ENCODE measurements around the gene PLEKHA4. TPM values are rescaled to one million over a fixed set of nuclear protein-coding genes. Genes with fewer than 3 reads are reported as not detected.

The PLEKHA4 gene
- total and polyA plus RNA-seq, 9 of the 15 experiments (the other 6 are each of a cell fraction or from before 2014, with no cell fraction given), result 0.07 to 30.8 (median 11.4) TPM

GRCh38 chr19:48807590-48808308, 60.7 kb downstream of the PLEKHA4 start:
- Histone ChIP-seq H3K27me3 (ENCODE audit: control insufficient read depth in 2 of 2, insufficient read depth in 2 of 2, low read length in 2 of 2) (no peaks in the 10 kb centered on the region), H3K4me2 (ENCODE audit: insufficient read depth, low read length) (peak overlapping the region; percentile 39), H3K9ac (ENCODE audit: insufficient read depth in 1 of 2, low read depth in 2 of 2, low read length in 2 of 2) (peak overlapping the region in 1 of 2 experiments; percentile 86; a peak in 2 of 4 replicates), H3K36me3 (ENCODE audit: control insufficient read depth, insufficient read depth, low read length) (peaks cover 35% of the 10 kb centered on the region; the same call in 1 of the 3 replicates), H2AFZ (ENCODE audit: low read depth, low read length) (no peak overlapping the region), H3K9me3 (replicated peaks; ENCODE audit: control insufficient read depth, insufficient read depth, low read depth, low read length) (no peaks in the 10 kb centered on the region), H3K9me1 (ENCODE audit: control insufficient read depth, insufficient read depth, low read length) (peaks cover 3% of the 10 kb centered on the region), H3K79me2 (ENCODE audit: control insufficient read depth, insufficient read depth, low read length) (peaks cover 53% of the 10 kb centered on the region), H3K27ac (ENCODE audit: extremely low read depth, low read depth, low read length) (peak overlapping the region; percentile 72; the same call in 2 of the 3 replicates), H3K4me3 (no peak overlapping the region), H3K4me1 (replicated peaks in 1 of 2; ENCODE audit: control insufficient read depth in 2 of 2, insufficient read depth in 2 of 2, low read length in 2 of 2) (peaks cover 28 to 57% of the 10 kb centered on the region in 2 experiments), H4K20me1 (replicated peaks; ENCODE audit: control insufficient read depth, insufficient read depth, low read length) (0 out of 2 replicates have a peak, but pooled peaks cover 3% of the 10 kb centered on the region)
- intact Hi-C loops (cut with micrococcal nuclease) (no loop called here), in situ Hi-C loops (cut with MboI) (no loop called here)
- ChIA-PET POLR2A (interaction anchor here (0.6 to 2.1 kb wide), 7 partner anchors 8 to 218 kb away, joined by 3 to 14 read pairs (median 4); partner anchors contain the start of gene FTL), CTCF (ENCODE audit: low intra/inter-chr PET ratio) (interaction anchor here (0.6 to 0.7 kb wide), 2 partner anchors 20 to 28 kb away, joined by 3 read pairs; no protein-coding TSS in a partner anchor)
- 68% methylated on average over 13 of the region's 13 CpGs for WGBS (ENCODE audit: insufficient coverage, low coverage, missing lambda C conversion rate)
- DNase-seq (ENCODE audit: extremely low read depth in 1 of 4, low spot score in 3 of 4), result peak; percentile 30 to 61 (median 38)
- FAIRE-seq, result no peak
- no TSS peak for BruUV-seq (replicated peaks)
- no peak for ATAC-seq
- TF ChIP-seq ZNF696 (CRISPR knock-in tag; conservative IDR thresholded peaks at IDR 0.05) (no peak), FOXK1 (CRISPR knock-in tag; IDR thresholded peaks at IDR 0.05; ENCODE audit: borderline replicate concordance) (no peak), BRCA1 (IDR thresholded peaks at IDR 0.05) (no peak), BRCA1 (CRISPR knock-in tag; IDR thresholded peaks at IDR 0.05) (no peak), ZNF518B (CRISPR knock-in tag; IDR thresholded peaks at IDR 0.05) (no peak), SAFB (IDR thresholded peaks at IDR 0.05; ENCODE audit: borderline replicate concordance, low read depth, low read length) (no peak), NR2C2 (CRISPR knock-in tag; IDR thresholded peaks at IDR 0.05) (peak; percentile 91), NR2C2 (tag; IDR thresholded peaks at IDR 0.05) (peak; percentile 78), ZKSCAN3 (CRISPR knock-in tag; IDR thresholded peaks at IDR 0.05) (no peak), ZNF561 (CRISPR knock-in tag; conservative IDR thresholded peaks at IDR 0.05) (no peak), COPS2 (conservative IDR thresholded peaks at IDR 0.05) (no peak), STAT6 (CRISPR knock-in tag; IDR thresholded peaks at IDR 0.05) (no peak)
- TF ChIP-seq, protein P1, sequence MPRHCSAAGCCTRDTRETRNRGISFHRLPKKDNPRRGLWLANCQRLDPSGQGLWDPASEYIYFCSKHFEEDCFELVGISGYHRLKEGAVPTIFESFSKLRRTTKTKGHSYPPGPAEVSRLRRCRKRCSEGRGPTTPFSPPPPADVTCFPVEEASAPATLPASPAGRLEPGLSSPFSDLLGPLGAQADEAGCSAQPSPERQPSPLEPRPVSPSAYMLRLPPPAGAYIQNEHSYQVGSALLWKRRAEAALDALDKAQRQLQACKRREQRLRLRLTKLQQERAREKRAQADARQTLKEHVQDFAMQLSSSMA (CRISPR knock-in tag; IDR thresholded peaks at IDR 0.05), result no peak
- TF ChIP-seq, protein P2, sequence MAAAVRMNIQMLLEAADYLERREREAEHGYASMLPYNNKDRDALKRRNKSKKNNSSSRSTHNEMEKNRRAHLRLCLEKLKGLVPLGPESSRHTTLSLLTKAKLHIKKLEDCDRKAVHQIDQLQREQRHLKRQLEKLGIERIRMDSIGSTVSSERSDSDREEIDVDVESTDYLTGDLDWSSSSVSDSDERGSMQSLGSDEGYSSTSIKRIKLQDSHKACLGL (CRISPR knock-in tag; IDR thresholded peaks at IDR 0.05; ENCODE audit: borderline replicate concordance, poor library complexity, severe bottlenecking), result no peak
